Liver (tissue), 9 donors: Measurements from ENCODE around the gene CREBZF. TPM values are rescaled to one million over a fixed set of nuclear protein-coding genes. Genes with fewer than 3 reads are reported as not detected.

Experiments used
- DNase-seq: peaks from one replicate; pipeline ENCODE4 v3.0.0-alpha.2; 2017; ENCODE audit warnings: low spot score
- H3K27ac ChIP-seq, 2 donors: one replicate each; pipeline ENCODE4 v1.7.0; 2013; ENCODE audit warnings: inconsistent platforms in 2 of 2, low read length in 2 of 2, control low read depth in 1 of 2, low read depth in 1 of 2, mild to moderate bottlenecking in 1 of 2
- H3K27me3 ChIP-seq, 4 donors: one replicate each; pipeline versions ENCODE4 v1.6.1 to v1.7.0; 2013; ENCODE audit warnings: low read length in 3 of 4, inconsistent platforms in 1 of 4, mild to moderate bottlenecking in 1 of 4, moderate library complexity in 1 of 4; ENCODE audit not compliant: control insufficient read depth in 4 of 4, insufficient read depth in 4 of 4
- H3K36me3 ChIP-seq, 4 donors: one replicate each; pipeline versions ENCODE4 v1.6.1 to v1.7.0; 2013; ENCODE audit warnings: low read length in 3 of 4, mild to moderate bottlenecking in 3 of 4, low read depth in 1 of 4, moderate library complexity in 1 of 4; ENCODE audit not compliant: control insufficient read depth in 4 of 4, insufficient read depth in 3 of 4
- H3K4me1 ChIP-seq, 4 donors: one replicate each; pipeline versions ENCODE4 v1.6.1 to v1.7.0; 2013; ENCODE audit warnings: low read length in 3 of 4, mild to moderate bottlenecking in 3 of 4, moderate library complexity in 1 of 4; ENCODE audit not compliant: control insufficient read depth in 4 of 4, insufficient read depth in 4 of 4
- H3K4me3 ChIP-seq, 3 donors: one replicate each; pipeline versions ENCODE4 v1.6.1 to v1.7.0; 2013; ENCODE audit warnings: low read length in 3 of 3, control low read depth in 1 of 3, low read depth in 1 of 3, mild to moderate bottlenecking in 1 of 3
- H3K9ac ChIP-seq, 2 donors: one replicate each; pipeline ENCODE4 v1.7.0; 2013; ENCODE audit warnings: low read length in 2 of 2, mild to moderate bottlenecking in 2 of 2, moderate library complexity in 2 of 2, control low read depth in 1 of 2, low read depth in 1 of 2
- H3K9me3 ChIP-seq, 4 donors: one replicate each; pipeline versions ENCODE4 v1.6.1 to v1.7.0; 2013; ENCODE audit warnings: low read length in 3 of 4; ENCODE audit not compliant: control insufficient read depth in 4 of 4
- EGR1 ChIP-seq, 2 donors: IDR thresholded peaks; 2 replicates each; pipeline ENCODE4 v1.6.1; 2016 to 2018; ENCODE audit warnings: antibody characterized with exemption in 2 of 2, low read depth in 2 of 2
- FOXA1 ChIP-seq: IDR thresholded peaks from 2 replicates; pipeline ENCODE4 v1.6.1; 2016; ENCODE audit warnings: antibody characterized with exemption
- FOXA2 ChIP-seq: IDR thresholded peaks from 2 replicates; pipeline ENCODE4 v1.6.1; 2016; ENCODE audit warnings: antibody characterized with exemption
- GABPA ChIP-seq, 2 donors: IDR thresholded peaks in 1 of 2; conservative IDR thresholded peaks in 1 of 2; 2 replicates each; pipeline ENCODE4 v1.6.1; 2016; ENCODE audit warnings: antibody characterized with exemption in 2 of 2, mild to moderate bottlenecking in 1 of 2, moderate library complexity in 1 of 2
- HNF4A ChIP-seq, 2 donors: conservative IDR thresholded peaks; 2 replicates each; pipeline ENCODE4 v1.6.1; 2016; ENCODE audit warnings: antibody characterized with exemption in 2 of 2, mild to moderate bottlenecking in 2 of 2
- HNF4G ChIP-seq: IDR thresholded peaks from 2 replicates; pipeline ENCODE4 v1.6.1; 2016; ENCODE audit warnings: antibody characterized with exemption
- JUND ChIP-seq, 2 donors: IDR thresholded peaks; 2 replicates each; pipeline ENCODE4 v1.6.1; 2016; ENCODE audit warnings: antibody characterized with exemption in 2 of 2
- NR2F2 ChIP-seq: IDR thresholded peaks from 2 replicates; pipeline ENCODE4 v1.6.1; 2016; ENCODE audit warnings: antibody characterized with exemption
- RAD21 ChIP-seq, 2 donors: IDR thresholded peaks; 2 replicates each; pipeline ENCODE4 v1.6.1; 2016; ENCODE audit warnings: antibody characterized with exemption in 2 of 2, mild to moderate bottlenecking in 2 of 2
- REST ChIP-seq: IDR thresholded peaks from 2 replicates; pipeline ENCODE4 v1.6.1; 2016; ENCODE audit warnings: antibody characterized with exemption, mild to moderate bottlenecking
- RXRA ChIP-seq, 2 donors: IDR thresholded peaks; 2 replicates each; pipeline ENCODE4 v1.6.1; 2017 to 2018; ENCODE audit warnings: antibody characterized with exemption in 2 of 2, mild to moderate bottlenecking in 1 of 2
- SP1 ChIP-seq: IDR thresholded peaks from 2 replicates; pipeline ENCODE4 v1.6.1; 2018; ENCODE audit warnings: antibody characterized with exemption, mild to moderate bottlenecking
- TAF1 ChIP-seq: conservative IDR thresholded peaks from 2 replicates; pipeline ENCODE4 v1.6.1; 2016; ENCODE audit warnings: antibody characterized with exemption, mild to moderate bottlenecking
- YY1 ChIP-seq: IDR thresholded peaks from 2 replicates; pipeline ENCODE4 v1.6.1; 2016; ENCODE audit warnings: antibody characterized with exemption, mild to moderate bottlenecking
- ZBTB33 ChIP-seq: IDR thresholded peaks from 2 replicates; pipeline ENCODE4 v1.6.1; 2016; ENCODE audit warnings: antibody characterized with exemption
- WGBS: extraction: QIAGEN DNeasy Blood & Tissue Kit; methylation state at CpG from one replicate; pipeline ENCODE4 v1.1.7; 2013; 5-methylcytosine and 5-hydroxymethylcytosine counted together
- polyA plus RNA-seq, 2 donors: library from polyadenylated mRNA; stranded (reverse) in 1 of 2; unstranded in 1 of 2; fragments of 200-250 nt in 1 of 2; fragments of >200 nt in 1 of 2; fragmentation: Nextera tagmentation in 1 of 2; extraction: Ambion mirVana in 1 of 2; gene quantifications; one replicate each; pipeline versions ENCODE4 v1.2.1 to v1.2.3, GENCODE V29; 2013 to 2015
- total RNA-seq, 2 donors: library from RNA; depleted of rRNA; stranded (reverse); fragments of >200 nt; gene quantifications; one replicate each; pipeline ENCODE4 v1.2.3, GENCODE V29; 2014
- TF ChIP-seq, protein P1 (sequence below): fragments of 150-350 bp; IDR thresholded peaks from 2 replicates; pipeline ENCODE4 v1.5.1; 2017; ENCODE audit warnings: improper control_type of control experiment, low read depth, low read length; ENCODE audit not compliant: missing input control
- TF ChIP-seq, protein P2 (sequence below): IDR thresholded peaks from 2 replicates; pipeline ENCODE4 v1.6.1; 2016; ENCODE audit warnings: antibody characterized with exemption
- TF ChIP-seq, protein P3 (sequence below): IDR thresholded peaks from 2 replicates; pipeline ENCODE4 v1.6.1; 2016; ENCODE audit warnings: antibody characterized with exemption
- donor health status: healthy.
- donor health status: healthy.
- donor health status: healthy.
- donor health status: healthy.
- donor health status: healthy.

CREBZF gene
- 10 to 100 TPM; 28.2 to 50.0 TPM for total RNA-seq
- polyA plus RNA-seq: 10 to 100 TPM; 12.1 to 12.3 TPM

DNA sequence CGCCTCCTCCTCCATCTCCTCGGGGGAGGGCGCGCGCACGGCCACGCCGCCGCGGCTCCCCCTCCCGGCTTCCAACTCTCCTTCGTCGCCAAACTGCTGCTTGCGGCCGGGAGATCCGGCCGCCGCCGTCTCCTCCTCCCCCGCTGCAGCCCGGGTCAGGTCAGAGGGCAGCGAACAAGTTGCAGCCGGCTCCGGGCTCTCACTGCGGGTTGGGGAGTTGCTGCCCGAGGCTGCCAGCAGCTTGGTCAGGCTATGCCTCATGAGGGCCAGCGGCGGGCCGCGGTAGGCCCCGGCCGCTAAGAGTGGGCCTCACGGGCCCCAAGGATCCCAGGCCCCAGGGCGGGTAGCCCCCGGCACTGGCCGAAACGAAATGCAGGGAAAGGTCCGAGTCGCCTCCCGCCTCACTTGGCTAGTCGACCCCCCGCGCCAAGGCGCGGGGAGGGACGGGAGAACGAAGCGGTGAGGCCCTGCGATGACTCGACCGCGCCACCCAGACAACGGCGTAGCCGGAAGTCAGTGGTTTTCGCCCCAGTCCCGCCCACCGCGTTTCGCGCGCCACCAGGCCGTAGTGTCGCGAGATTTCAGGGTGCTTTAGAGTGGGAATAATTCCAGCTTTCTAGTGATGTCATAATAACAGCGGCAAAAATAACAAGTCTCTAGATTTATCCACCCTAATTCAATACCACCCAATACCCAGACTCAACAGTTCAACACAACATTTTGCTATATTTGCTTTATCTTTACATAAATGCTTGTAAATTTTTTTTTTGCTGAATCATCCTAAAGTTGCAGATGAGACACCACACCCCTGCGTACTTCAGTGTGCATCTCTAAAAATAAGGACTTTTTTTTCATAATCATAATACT, at the start of gene CREBZF:
TSS of gene CREBZF (minus strand) at position 515 of the 867 bp plus-strand sequence. CDS start at position 261, 254 bp downstream.
- Histone ChIP-seq H3K9me3 (no peaks in the 10 kb centered on the region), H3K27ac (peak within 1 kb of the TSS; percentile 92 to 96), H3K4me3 (peak within 1 kb of the TSS; percentile 89 to 99 (median 96)), H3K36me3 (peaks cover 0 to 8% (median 3%) of the 10 kb centered on the region in 4 donors), H3K27me3 (no peaks in the 10 kb centered on the region), H3K4me1 (peaks cover 0 to 30% (median 18%) of the 10 kb centered on the region in 4 donors), H3K9ac (peak within 1 kb of the TSS; percentile 82 to 83)
- under 1% methylated on average over 67 of the region's 67 CpGs for WGBS
- TF ChIP-seq RXRA (IDR thresholded peaks at IDR 0.05) (peak in 1 of 2 donors; percentile 7), HNF4A (conservative IDR thresholded peaks at IDR 0.05) (no peak), TAF1 (peak; percentile 45), GABPA (IDR thresholded peaks at IDR 0.05 in 1 of 2, conservative IDR thresholded peaks at IDR 0.05 in 1 of 2) (peak; percentile 52 to 86), SP1 (peak; percentile 33), NR2F2 (peak; percentile 24), JUND (IDR thresholded peaks at IDR 0.05) (peak in 1 of 2 donors; percentile 25), FOXA1 (no peak), ZBTB33 (peak; percentile 99), YY1 (peak; percentile 79), EGR1 (IDR thresholded peaks at IDR 0.05; ENCODE audit: low read depth in 2 of 2) (no peak), RAD21 (IDR thresholded peaks at IDR 0.05) (no peak), REST (peak; percentile 64), HNF4G (no peak), FOXA2 (no peak)
- TF ChIP-seq, protein P1, sequence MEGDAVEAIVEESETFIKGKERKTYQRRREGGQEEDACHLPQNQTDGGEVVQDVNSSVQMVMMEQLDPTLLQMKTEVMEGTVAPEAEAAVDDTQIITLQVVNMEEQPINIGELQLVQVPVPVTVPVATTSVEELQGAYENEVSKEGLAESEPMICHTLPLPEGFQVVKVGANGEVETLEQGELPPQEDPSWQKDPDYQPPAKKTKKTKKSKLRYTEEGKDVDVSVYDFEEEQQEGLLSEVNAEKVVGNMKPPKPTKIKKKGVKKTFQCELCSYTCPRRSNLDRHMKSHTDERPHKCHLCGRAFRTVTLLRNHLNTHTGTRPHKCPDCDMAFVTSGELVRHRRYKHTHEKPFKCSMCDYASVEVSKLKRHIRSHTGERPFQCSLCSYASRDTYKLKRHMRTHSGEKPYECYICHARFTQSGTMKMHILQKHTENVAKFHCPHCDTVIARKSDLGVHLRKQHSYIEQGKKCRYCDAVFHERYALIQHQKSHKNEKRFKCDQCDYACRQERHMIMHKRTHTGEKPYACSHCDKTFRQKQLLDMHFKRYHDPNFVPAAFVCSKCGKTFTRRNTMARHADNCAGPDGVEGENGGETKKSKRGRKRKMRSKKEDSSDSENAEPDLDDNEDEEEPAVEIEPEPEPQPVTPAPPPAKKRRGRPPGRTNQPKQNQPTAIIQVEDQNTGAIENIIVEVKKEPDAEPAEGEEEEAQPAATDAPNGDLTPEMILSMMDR: no peak
- TF ChIP-seq, protein P2, sequence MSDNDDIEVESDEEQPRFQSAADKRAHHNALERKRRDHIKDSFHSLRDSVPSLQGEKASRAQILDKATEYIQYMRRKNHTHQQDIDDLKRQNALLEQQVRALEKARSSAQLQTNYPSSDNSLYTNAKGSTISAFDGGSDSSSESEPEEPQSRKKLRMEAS: no peak
- TF ChIP-seq, protein P3, sequence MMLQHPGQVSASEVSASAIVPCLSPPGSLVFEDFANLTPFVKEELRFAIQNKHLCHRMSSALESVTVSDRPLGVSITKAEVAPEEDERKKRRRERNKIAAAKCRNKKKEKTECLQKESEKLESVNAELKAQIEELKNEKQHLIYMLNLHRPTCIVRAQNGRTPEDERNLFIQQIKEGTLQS: no peak
- peak; percentile 94 for DNase-seq
